Gastroesophageal sphincter (tissue), 3 donors: ENCODE measurements around the gene CTCF.

ENCODE experiments used
- EP300 ChIP-seq: sonication (generic); formaldehyde crosslinking; IDR thresholded peaks from one replicate; pipeline ENCODE4 v1.6.1; 2017; ENCODE audit warnings: antibody characterized with exemption, mild to moderate bottlenecking
- TF ChIP-seq, protein P1 (sequence below), 4 experiments: fragments of 200-600 bp in 2 of 4; fragments of 450-650 bp in 2 of 4; sonication (generic) in 1 of 4; IDR thresholded peaks; one replicate each; pipeline ENCODE4 v1.5.1; 2017 to 2019; ENCODE audit warnings: antibody characterized with exemption in 4 of 4, mild to moderate bottlenecking in 2 of 4, moderate library complexity in 2 of 4

DNA sequence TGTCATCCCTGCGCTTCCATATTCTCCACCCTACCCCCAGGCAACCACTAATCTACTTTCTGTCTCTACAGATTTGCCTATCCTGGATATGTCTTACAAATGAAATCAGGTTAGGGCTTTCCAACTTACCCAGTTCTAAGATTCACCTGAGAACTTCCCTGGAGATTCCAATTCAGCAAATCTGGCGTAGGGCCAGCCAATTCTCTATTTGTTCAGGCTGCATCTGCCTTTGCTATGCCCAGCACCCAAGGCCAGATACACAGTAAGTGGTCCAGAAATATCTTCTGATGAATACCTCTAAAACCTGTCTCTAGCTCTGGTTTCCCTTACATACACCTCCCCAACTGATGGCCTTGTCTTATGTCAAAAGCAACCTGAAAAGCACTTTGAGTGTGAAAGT is 10.4 kb upstream of the CTCF start:
- TF ChIP-seq, protein P1, sequence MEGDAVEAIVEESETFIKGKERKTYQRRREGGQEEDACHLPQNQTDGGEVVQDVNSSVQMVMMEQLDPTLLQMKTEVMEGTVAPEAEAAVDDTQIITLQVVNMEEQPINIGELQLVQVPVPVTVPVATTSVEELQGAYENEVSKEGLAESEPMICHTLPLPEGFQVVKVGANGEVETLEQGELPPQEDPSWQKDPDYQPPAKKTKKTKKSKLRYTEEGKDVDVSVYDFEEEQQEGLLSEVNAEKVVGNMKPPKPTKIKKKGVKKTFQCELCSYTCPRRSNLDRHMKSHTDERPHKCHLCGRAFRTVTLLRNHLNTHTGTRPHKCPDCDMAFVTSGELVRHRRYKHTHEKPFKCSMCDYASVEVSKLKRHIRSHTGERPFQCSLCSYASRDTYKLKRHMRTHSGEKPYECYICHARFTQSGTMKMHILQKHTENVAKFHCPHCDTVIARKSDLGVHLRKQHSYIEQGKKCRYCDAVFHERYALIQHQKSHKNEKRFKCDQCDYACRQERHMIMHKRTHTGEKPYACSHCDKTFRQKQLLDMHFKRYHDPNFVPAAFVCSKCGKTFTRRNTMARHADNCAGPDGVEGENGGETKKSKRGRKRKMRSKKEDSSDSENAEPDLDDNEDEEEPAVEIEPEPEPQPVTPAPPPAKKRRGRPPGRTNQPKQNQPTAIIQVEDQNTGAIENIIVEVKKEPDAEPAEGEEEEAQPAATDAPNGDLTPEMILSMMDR (IDR thresholded peaks at IDR 0.05): no peak
- no peak for TF ChIP-seq EP300
